ENCODE measurements around the gene SMOC2. TPM values are rescaled to one million over a fixed set of nuclear protein-coding genes. Genes with fewer than 3 reads are reported as not detected.

The SMOC2 gene
- total and polyA plus RNA-seq, 2 of the 4 experiments (the other 2 are of a cell fraction): not detected

DNA sequence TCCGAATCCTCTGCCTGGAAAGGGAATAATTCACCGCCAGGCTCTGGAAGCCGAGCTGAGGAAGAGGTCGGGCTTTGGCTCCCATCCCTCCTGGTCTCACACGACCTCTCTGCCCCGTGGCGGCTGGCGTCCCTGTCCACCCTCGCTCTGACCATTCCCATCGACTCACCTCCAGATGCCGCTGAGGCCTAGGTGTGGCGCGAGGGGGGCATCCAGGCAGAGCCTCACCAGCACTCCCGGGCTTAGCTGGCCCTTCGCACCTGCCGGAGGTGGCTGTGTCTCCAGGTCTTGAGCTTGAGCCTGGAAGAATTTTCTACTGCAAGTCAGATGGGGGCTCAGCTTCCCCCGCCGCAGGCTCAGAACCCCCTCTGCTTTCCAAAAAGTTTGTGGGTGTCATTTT, 28.5 kb upstream of the SMOC2 start:
- no peaks in the 10 kb centered on the region for H3K4me1 ChIP-seq (ENCODE audit: control insufficient read depth, insufficient read depth, low read length)
- H3K23ac ChIP-seq (ENCODE audit: low read depth, low read length): no peak overlapping the region
- H2BK5ac ChIP-seq (ENCODE audit: low read depth, low read length, poor library complexity, severe bottlenecking): no peak overlapping the region
- no peak overlapping the region for H3K4me3 ChIP-seq (ENCODE audit: insufficient read depth, low read depth, low read length)
- no peak overlapping the region for H3K9ac ChIP-seq (ENCODE audit: low read depth, low read length)
- H3K79me1 ChIP-seq (ENCODE audit: low read depth in 1 of 2, low read length in 2 of 2): no peaks in the 10 kb centered on the region
- no peak overlapping the region for H3K18ac ChIP-seq (ENCODE audit: low read depth, low read length)
- intact Hi-C loops (cut with micrococcal nuclease): no loop called here
- ATAC-seq (ENCODE audit: low read depth) (no peak), DNase-seq (no peak)
- no peak overlapping the region for H2BK20ac ChIP-seq (ENCODE audit: low read depth, low read length)
- no TSS peak for BruUV-seq (replicated peaks)
- in situ Hi-C loops (cut with MboI; ENCODE audit: low sequenced_read_pairs): no loop called here
- dilution Hi-C loops (cut with HindIII; ENCODE audit: low sequenced_read_pairs, unreplicated experiment): no loop called here
- H3K9me3 ChIP-seq (ENCODE audit: control insufficient read depth, insufficient read depth, low read length): peaks cover 61% of the 10 kb centered on the region
- H4K5ac ChIP-seq (ENCODE audit: low read depth, low read length): no peak overlapping the region
- no peak overlapping the region for H3K27ac ChIP-seq (ENCODE audit: insufficient read depth, low read length)
- H3K4me2 ChIP-seq (ENCODE audit: low read depth, low read length): no peak overlapping the region
- H4K8ac ChIP-seq (ENCODE audit: low read depth in 2 of 2, low read length in 2 of 2): no peak overlapping the region
- no peak overlapping the region for H3K14ac ChIP-seq (replicated peaks; ENCODE audit: low read depth, low read length)
- no peak for TF ChIP-seq SMC3 (IDR thresholded peaks at IDR 0.05; ENCODE audit: low read depth, low read length)
- no peak for TF ChIP-seq CEBPB (IDR thresholded peaks at IDR 0.05; ENCODE audit: low read depth, low read length)
- no peak for TF ChIP-seq MAZ (IDR thresholded peaks at IDR 0.05; ENCODE audit: borderline replicate concordance, low read depth, low read length)
- TF ChIP-seq POLR2A (IDR thresholded peaks at IDR 0.05; ENCODE audit: low read depth, low read length): no peak
- TF ChIP-seq RAD21 (IDR thresholded peaks at IDR 0.05; ENCODE audit: low read length): no peak
- TF ChIP-seq RFX5 (IDR thresholded peaks at IDR 0.05; ENCODE audit: low read depth, low read length): no peak
- no peak for TF ChIP-seq MXI1 (IDR thresholded peaks at IDR 0.05; ENCODE audit: borderline replicate concordance, low read depth, low read length)
- no peak overlapping the region for H2AK9ac ChIP-seq (replicated peaks; ENCODE audit: low read depth, low read length, poor library complexity)
- no peak overlapping the region for H2AFZ ChIP-seq (replicated peaks; ENCODE audit: low read length, poor library complexity)
- no peaks in the 10 kb centered on the region for H3K36me3 ChIP-seq (ENCODE audit: control insufficient read depth, insufficient read depth, low read length)
- H2BK15ac ChIP-seq (ENCODE audit: low read depth, low read length): no peak overlapping the region
- POLR2A ChIA-PET (ENCODE audit: unreplicated experiment): no interaction called here
- CTCF ChIA-PET: no interaction called here
- H2BK120ac ChIP-seq (ENCODE audit: low read depth, low read length): no peak overlapping the region
- no peak overlapping the region for H2AK5ac ChIP-seq (ENCODE audit: low read depth, low read length)
- H4K91ac ChIP-seq (ENCODE audit: insufficient read depth, low read depth, low read length): no peak overlapping the region
- no peak overlapping the region for H3K4ac ChIP-seq (ENCODE audit: low read depth, low read length)
- no peaks in the 10 kb centered on the region for H3K27me3 ChIP-seq (ENCODE audit: control insufficient read depth, insufficient read depth, low read length)
- H3K56ac ChIP-seq (ENCODE audit: extremely low read depth, insufficient read depth, low read length): no peak overlapping the region
- no peaks in the 10 kb centered on the region for H3K9me1 ChIP-seq (ENCODE audit: insufficient read depth, low read length)
- 80% methylated on average over 12 of the region's 18 CpGs; no CpG with 5 or more reads in 1 of the 2 experiments for WGBS, 2 experiments (ENCODE audit: extremely low coverage in 2 of 2, insufficient read length in 1 of 2)
- H4K20me1 ChIP-seq (ENCODE audit: insufficient read depth, low read length): no peaks in the 10 kb centered on the region

Data from IMR-90 (cell line).